ENCODE data around the gene ANG. TPM values are rescaled to one million over a fixed set of nuclear protein-coding genes. Genes with fewer than 3 reads are reported as not detected.

The ANG gene
- polyA plus RNA-seq, 3 donors: 9.8 to 55.7 (median 31.4) TPM

GRCh38 chr14:20706657-20707355 lies 18.2 kb downstream of the ANG start:
- WGBS (ENCODE audit: insufficient coverage): no CpG with 5 or more reads among the region's 4 CpGs
- Histone ChIP-seq H3K9ac (ENCODE audit: insufficient read depth, low read length, poor library complexity, severe bottlenecking) (no peak overlapping the region), H3K27ac (ENCODE audit: low read depth in 1 of 2, low read length in 2 of 2) (no peak overlapping the region), H3K27me3 (ENCODE audit: control insufficient read depth in 2 of 2, insufficient read depth in 2 of 2, low read length in 2 of 2) (no peaks in the 10 kb centered on the region), H4K20me1 (ENCODE audit: insufficient read depth, low read length) (no peaks in the 10 kb centered on the region), H3K4me1 (ENCODE audit: control insufficient read depth in 1 of 2, insufficient read depth in 2 of 2, low read length in 2 of 2) (no peaks in the 10 kb centered on the region), H2AFZ (ENCODE audit: insufficient read depth, low read depth, low read length, poor library complexity, severe bottlenecking) (no peak overlapping the region), H3K4me3 (replicated peaks in 1 of 3; ENCODE audit: low read depth in 2 of 3, low read length in 3 of 3) (no peak overlapping the region), H3K79me2 (ENCODE audit: insufficient read depth, low read length) (no peaks in the 10 kb centered on the region), H3K36me3 (replicated peaks in 1 of 2; ENCODE audit: control insufficient read depth in 1 of 2, insufficient read depth in 2 of 2, low read length in 2 of 2) (no peaks in the 10 kb centered on the region), H3K9me3 (replicated peaks in 1 of 2; ENCODE audit: control insufficient read depth in 1 of 2, insufficient read depth in 1 of 2, low read length in 2 of 2) (peaks cover 4 to 7% of the 10 kb centered on the region in 2 donors), H3K4me2 (replicated peaks; ENCODE audit: extremely low read depth, low read length, poor library complexity, severe bottlenecking) (no peak overlapping the region)
- Mint-ChIP-seq H3K36me3 (no peaks in the 10 kb centered on the region), H3K9me3 (peaks cover 0 to 4% (median 0%) of the 10 kb centered on the region in 7 donors), H3K27me3 (ENCODE audit: low read depth in 3 of 3) (peaks cover 0 to 1% (median 0%) of the 10 kb centered on the region in 3 donors), H3K4me3 (no peak overlapping the region), H3K4me1 (peaks cover 2% of the 10 kb centered on the region), H3K27ac (no peak overlapping the region)
- DNase-seq: no peak
- intact Hi-C loops (cut with micrococcal nuclease): no loop called here
- TF ChIP-seq CTCF (IDR thresholded peaks at IDR 0.05): no peak

GRCh38 chr14:20707622-20708021 lies 19.1 kb downstream of the ANG start:
- no peaks in the 10 kb centered on the region for H3K27me3 ChIP-seq (ENCODE audit: control insufficient read depth in 2 of 2, insufficient read depth in 2 of 2, low read length in 2 of 2)
- H3K36me3 ChIP-seq (replicated peaks in 1 of 2; ENCODE audit: control insufficient read depth in 1 of 2, insufficient read depth in 2 of 2, low read length in 2 of 2): no peaks in the 10 kb centered on the region
- no peak overlapping the region for H2AFZ ChIP-seq (ENCODE audit: insufficient read depth, low read depth, low read length, poor library complexity, severe bottlenecking)
- Mint-ChIP-seq H3K27ac (no peak overlapping the region), H3K36me3 (no peaks in the 10 kb centered on the region), H3K27me3 (ENCODE audit: low read depth in 3 of 3) (peaks cover 0 to 1% (median 0%) of the 10 kb centered on the region in 3 donors), H3K4me3 (no peak overlapping the region), H3K4me1 (peaks cover 2% of the 10 kb centered on the region), H3K9me3 (peaks cover 0 to 4% (median 0%) of the 10 kb centered on the region in 7 donors)
- H3K4me3 ChIP-seq (replicated peaks in 1 of 3; ENCODE audit: low read depth in 2 of 3, low read length in 3 of 3): no peak overlapping the region
- H4K20me1 ChIP-seq (ENCODE audit: insufficient read depth, low read length): no peaks in the 10 kb centered on the region
- no CpG with 5 or more reads among the region's 2 CpGs for WGBS (ENCODE audit: insufficient coverage)
- H3K4me1 ChIP-seq (ENCODE audit: control insufficient read depth in 1 of 2, insufficient read depth in 2 of 2, low read length in 2 of 2): no peaks in the 10 kb centered on the region
- intact Hi-C loops (cut with micrococcal nuclease): no loop called here
- DNase-seq: no peak
- no peak overlapping the region for H3K4me2 ChIP-seq (replicated peaks; ENCODE audit: extremely low read depth, low read length, poor library complexity, severe bottlenecking)
- no peak overlapping the region for H3K9ac ChIP-seq (ENCODE audit: insufficient read depth, low read length, poor library complexity, severe bottlenecking)
- H3K9me3 ChIP-seq (replicated peaks in 1 of 2; ENCODE audit: control insufficient read depth in 1 of 2, insufficient read depth in 1 of 2, low read length in 2 of 2): peaks cover 4 to 7% of the 10 kb centered on the region in 2 donors
- H3K79me2 ChIP-seq (ENCODE audit: insufficient read depth, low read length): no peaks in the 10 kb centered on the region
- no peak for TF ChIP-seq CTCF (IDR thresholded peaks at IDR 0.05)
- H3K27ac ChIP-seq (ENCODE audit: low read depth in 1 of 2, low read length in 2 of 2): no peak overlapping the region

Data from CD14-positive monocyte (primary cell).